ENCODE data around the gene STARD4. TPM values are rescaled to one million over a fixed set of nuclear protein-coding genes. Genes with fewer than 3 reads are reported as not detected.

STARD4 gene
- total RNA-seq, 4 donors from 2014 or later: 8.5 to 21.3 (median 12.1) TPM

DNA sequence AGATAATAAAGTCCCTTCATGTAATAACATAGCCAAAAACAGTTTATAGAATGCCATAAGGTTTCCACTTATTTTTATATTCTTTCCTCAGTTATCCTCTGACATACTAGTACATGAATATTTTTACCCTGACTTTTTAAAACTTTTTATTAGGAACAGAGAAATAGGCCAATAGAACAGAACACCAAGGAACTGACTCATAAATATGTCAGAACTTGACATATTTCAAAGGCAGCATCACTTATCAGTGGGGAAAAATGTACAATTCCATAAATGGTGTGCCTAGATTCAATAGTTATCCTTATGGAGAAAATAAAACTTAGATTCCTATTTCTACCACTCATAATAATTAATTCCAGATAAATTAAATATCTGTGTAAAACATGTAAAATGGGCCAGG lies 9.4 kb downstream of the STARD4 start:
- no peaks in the 10 kb centered on the region for H3K9me3 ChIP-seq
- TF ChIP-seq, protein P1, sequence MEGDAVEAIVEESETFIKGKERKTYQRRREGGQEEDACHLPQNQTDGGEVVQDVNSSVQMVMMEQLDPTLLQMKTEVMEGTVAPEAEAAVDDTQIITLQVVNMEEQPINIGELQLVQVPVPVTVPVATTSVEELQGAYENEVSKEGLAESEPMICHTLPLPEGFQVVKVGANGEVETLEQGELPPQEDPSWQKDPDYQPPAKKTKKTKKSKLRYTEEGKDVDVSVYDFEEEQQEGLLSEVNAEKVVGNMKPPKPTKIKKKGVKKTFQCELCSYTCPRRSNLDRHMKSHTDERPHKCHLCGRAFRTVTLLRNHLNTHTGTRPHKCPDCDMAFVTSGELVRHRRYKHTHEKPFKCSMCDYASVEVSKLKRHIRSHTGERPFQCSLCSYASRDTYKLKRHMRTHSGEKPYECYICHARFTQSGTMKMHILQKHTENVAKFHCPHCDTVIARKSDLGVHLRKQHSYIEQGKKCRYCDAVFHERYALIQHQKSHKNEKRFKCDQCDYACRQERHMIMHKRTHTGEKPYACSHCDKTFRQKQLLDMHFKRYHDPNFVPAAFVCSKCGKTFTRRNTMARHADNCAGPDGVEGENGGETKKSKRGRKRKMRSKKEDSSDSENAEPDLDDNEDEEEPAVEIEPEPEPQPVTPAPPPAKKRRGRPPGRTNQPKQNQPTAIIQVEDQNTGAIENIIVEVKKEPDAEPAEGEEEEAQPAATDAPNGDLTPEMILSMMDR (IDR thresholded peaks at IDR 0.05): no peak
- no peak for TF ChIP-seq POLR2A (IDR thresholded peaks at IDR 0.05)
- no peak overlapping the region for H3K27ac ChIP-seq
- peaks cover 0 to 5% (median 0%) of the 10 kb centered on the region in 4 donors for H3K4me1 ChIP-seq
- no peaks in the 10 kb centered on the region for H3K27me3 ChIP-seq
- H3K36me3 ChIP-seq: peaks cover 0 to 11% (median 0%) of the 10 kb centered on the region in 3 donors
- no peak for DNase-seq (ENCODE audit: low spot score in 2 of 2)
- H3K4me3 ChIP-seq: no peak overlapping the region

DNA sequence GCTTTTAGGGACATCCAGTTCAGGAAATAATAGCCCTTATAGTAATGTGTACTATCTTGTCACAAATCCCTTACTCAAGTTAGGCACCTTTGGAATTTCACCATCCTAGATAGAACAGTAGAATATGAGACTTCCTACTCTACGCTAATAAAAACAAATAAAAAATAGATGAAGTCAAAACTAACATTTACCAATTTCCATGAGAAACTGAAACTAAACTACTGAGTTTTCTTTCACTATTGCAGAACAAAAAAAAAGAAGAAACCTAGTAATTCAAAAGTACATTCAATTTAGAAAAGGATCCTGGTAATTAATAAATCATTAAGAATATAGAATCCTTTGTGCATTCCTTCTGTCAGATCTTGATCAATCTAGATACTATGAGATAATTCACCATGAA lies 14.0 kb downstream of the STARD4 start:
- Histone ChIP-seq H3K27ac (no peak overlapping the region), H3K4me1 (no peaks in the 10 kb centered on the region), H3K4me3 (no peak overlapping the region), H3K9me3 (no peaks in the 10 kb centered on the region), H3K36me3 (peaks cover 0 to 11% (median 0%) of the 10 kb centered on the region in 3 donors), H3K27me3 (no peaks in the 10 kb centered on the region)
- no peak for DNase-seq (ENCODE audit: low spot score in 2 of 2)
- WGBS, 2 donors: 74 to 79% methylated on average over 1 of the region's 1 CpG
- TF ChIP-seq POLR2A (IDR thresholded peaks at IDR 0.05) (no peak), EP300 (IDR thresholded peaks at IDR 0.05) (no peak)
- TF ChIP-seq, protein P1 (IDR thresholded peaks at IDR 0.05): no peak

DNA sequence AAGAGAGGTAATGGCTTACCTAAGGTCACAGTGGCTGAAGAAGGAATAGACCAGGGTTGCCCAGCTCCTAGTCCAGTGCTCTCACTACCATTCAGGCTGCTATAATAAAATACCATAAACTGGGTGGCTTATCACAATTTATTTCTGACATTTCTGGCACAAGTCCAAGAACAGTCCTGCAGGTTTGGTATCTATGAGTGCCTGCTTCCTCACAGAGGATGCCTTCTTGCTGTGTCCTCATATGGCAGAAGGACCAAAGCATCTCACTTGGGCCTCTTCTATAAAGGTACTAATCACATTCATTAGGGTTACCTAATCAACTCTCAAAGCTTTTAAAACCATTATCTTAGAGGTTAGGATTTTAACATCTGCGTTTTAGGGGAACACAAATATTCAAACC lies 17.2 kb downstream of the STARD4 start:
- Histone ChIP-seq H3K36me3 (peaks cover 0 to 11% (median 0%) of the 10 kb centered on the region in 3 donors), H3K4me3 (no peak overlapping the region), H3K27me3 (no peaks in the 10 kb centered on the region), H3K4me1 (no peaks in the 10 kb centered on the region), H3K9me3 (no peaks in the 10 kb centered on the region), H3K27ac (no peak overlapping the region)
- WGBS, 2 donors: 94 to 97% methylated on average over 1 of the region's 1 CpG
- DNase-seq (ENCODE audit: low spot score in 2 of 2): no peak
- TF ChIP-seq EP300 (IDR thresholded peaks at IDR 0.05): no peak
- no peak for TF ChIP-seq POLR2A (IDR thresholded peaks at IDR 0.05)
- TF ChIP-seq, protein P1 (IDR thresholded peaks at IDR 0.05): no peak

DNA sequence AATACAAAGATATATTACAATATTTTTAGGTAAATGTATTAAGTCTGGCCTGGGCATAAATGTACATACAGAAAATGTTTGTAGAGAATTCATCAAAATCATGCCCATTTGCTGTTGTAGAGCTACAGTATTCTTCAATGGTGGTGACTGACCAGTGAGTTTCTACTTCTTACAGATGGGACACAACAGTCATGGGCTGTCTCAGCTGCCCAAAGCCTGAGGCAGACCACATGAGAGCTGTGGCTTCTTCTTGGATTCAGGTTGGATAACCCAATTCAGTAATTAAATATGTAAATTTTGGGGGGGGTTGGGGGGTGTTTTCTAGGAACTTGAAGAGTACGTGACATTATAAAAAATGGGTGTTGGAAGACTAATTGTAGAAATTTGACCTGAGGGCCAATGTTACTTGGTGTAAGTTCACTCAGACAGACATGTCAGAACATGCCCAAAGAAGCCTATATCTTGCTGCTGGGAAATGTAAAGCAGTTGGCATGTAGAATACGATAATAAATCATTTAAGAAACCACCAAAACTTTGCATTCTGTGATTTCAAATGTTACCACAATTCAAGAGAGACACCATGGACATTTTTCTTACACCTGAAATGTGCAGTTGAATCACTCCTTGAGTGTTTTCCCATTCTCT lies 17.9 kb downstream of the STARD4 start:
- Histone ChIP-seq H3K4me3 (no peak overlapping the region), H3K9me3 (no peaks in the 10 kb centered on the region), H3K36me3 (peaks cover 0 to 6% (median 0%) of the 10 kb centered on the region in 3 donors), H3K27me3 (no peaks in the 10 kb centered on the region), H3K4me1 (no peaks in the 10 kb centered on the region), H3K27ac (no peak overlapping the region)
- no peak for DNase-seq (ENCODE audit: low spot score in 2 of 2)
- WGBS, 2 donors: 93 to 94% methylated on average over 2 of the region's 2 CpGs
- TF ChIP-seq, protein P1 (IDR thresholded peaks at IDR 0.05): no peak
- TF ChIP-seq POLR2A (IDR thresholded peaks at IDR 0.05) (no peak), EP300 (IDR thresholded peaks at IDR 0.05) (no peak)

DNA sequence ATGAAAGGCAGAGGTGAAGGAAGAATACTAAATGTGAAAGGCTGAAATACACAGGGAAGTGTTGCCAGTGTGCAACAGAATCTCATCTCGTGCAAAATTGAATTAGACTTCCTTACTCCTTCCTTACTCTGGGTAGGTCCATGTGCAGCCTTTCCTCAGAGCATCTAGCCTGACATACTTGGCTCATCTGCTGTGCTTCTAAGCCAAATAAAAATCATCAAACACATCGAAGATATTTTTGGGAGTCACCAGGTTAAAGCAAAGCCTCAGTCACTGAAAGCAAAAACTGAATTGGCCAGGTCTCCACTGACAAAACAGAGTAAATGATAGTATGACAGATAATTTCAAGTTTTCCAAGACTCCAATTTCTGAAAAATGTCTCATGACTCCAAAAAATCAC lies 19.3 kb downstream of the STARD4 start:
- no peak for DNase-seq (ENCODE audit: low spot score in 2 of 2)
- Histone ChIP-seq H3K9me3 (no peaks in the 10 kb centered on the region), H3K36me3 (no peaks in the 10 kb centered on the region), H3K4me1 (no peaks in the 10 kb centered on the region), H3K27ac (no peak overlapping the region), H3K27me3 (no peaks in the 10 kb centered on the region), H3K4me3 (no peak overlapping the region)
- TF ChIP-seq POLR2A (IDR thresholded peaks at IDR 0.05): no peak
- TF ChIP-seq EP300 (IDR thresholded peaks at IDR 0.05): no peak
- TF ChIP-seq, protein P1 (IDR thresholded peaks at IDR 0.05): no peak
- WGBS, 2 donors: 72 to 75% methylated on average over 2 of the region's 2 CpGs

Data from tibial nerve (tissue), 4 donors.